H9 (cell line): ENCODE data around the gene STK24. TPM values are rescaled to one million over a fixed set of nuclear protein-coding genes. Genes with fewer than 3 reads are reported as not detected.

Experiments
- DNase-seq: peaks from one replicate; pipeline ENCODE4 v3.0.0-alpha.2; 2017
- H2AFZ ChIP-seq: one replicate; pipeline ENCODE4 v1.6.1; 2013; ENCODE audit warnings: mild to moderate bottlenecking, low read length, control low read depth, moderate library complexity
- H2AK5ac ChIP-seq: 2 replicates; pipeline ENCODE4 v1.6.1; 2013; ENCODE audit warnings: low read length, control low read depth, mixed read lengths; ENCODE audit not compliant: insufficient read length
- H2BK120ac ChIP-seq: one replicate; pipeline ENCODE4 v1.6.1; 2013; ENCODE audit warnings: low read depth, mild to moderate bottlenecking, low read length, control low read depth, inconsistent platforms; ENCODE audit not compliant: poor library complexity, severe bottlenecking
- H2BK12ac ChIP-seq: 2 replicates; pipeline ENCODE4 v1.6.1; 2013; ENCODE audit warnings: low read length, control low read depth, mixed read lengths, low read depth; ENCODE audit not compliant: insufficient read length
- H2BK15ac ChIP-seq: 2 replicates; pipeline ENCODE4 v1.6.1; 2013; ENCODE audit warnings: low read depth, low read length, control low read depth
- H2BK20ac ChIP-seq: one replicate; pipeline ENCODE4 v1.6.1; 2013; ENCODE audit warnings: low read depth, mild to moderate bottlenecking, low read length, control low read depth, inconsistent platforms; ENCODE audit not compliant: poor library complexity, severe bottlenecking
- H2BK5ac ChIP-seq: 2 replicates; pipeline ENCODE4 v1.6.1; 2013; ENCODE audit warnings: low read length, control low read depth, mixed read lengths; ENCODE audit not compliant: insufficient read length
- H3K14ac ChIP-seq: 2 replicates; pipeline ENCODE4 v1.6.1; 2013; ENCODE audit warnings: low read length, control low read depth; ENCODE audit not compliant: insufficient read depth
- H3K18ac ChIP-seq: 2 replicates; pipeline ENCODE4 v1.6.1; 2013; ENCODE audit warnings: low read depth, mild to moderate bottlenecking, mixed read lengths, low read length, control low read depth; ENCODE audit not compliant: insufficient read length
- H3K23ac ChIP-seq: 2 replicates; pipeline ENCODE4 v1.6.1; 2013; ENCODE audit warnings: low read length, control low read depth, mixed read lengths, low read depth; ENCODE audit not compliant: insufficient read length
- H3K23me2 ChIP-seq: 2 replicates; pipeline ENCODE4 v1.6.1; 2013; ENCODE audit warnings: low read depth, mild to moderate bottlenecking, mixed read lengths, low read length, control low read depth; ENCODE audit not compliant: insufficient read length, poor library complexity, severe bottlenecking
- H3K27ac ChIP-seq: 2 replicates; pipeline ENCODE4 v1.5.1; 2013; ENCODE audit warnings: low read length, control low read depth, mixed read lengths, low read depth; ENCODE audit not compliant: insufficient read length
- H3K27me3 ChIP-seq: 2 replicates; pipeline ENCODE4 v1.6.1; 2013; ENCODE audit warnings: low read length, control low read depth, inconsistent platforms; ENCODE audit not compliant: insufficient read depth
- H3K4ac ChIP-seq: 2 replicates; pipeline ENCODE4 v1.6.1; 2013; ENCODE audit warnings: low read depth, mild to moderate bottlenecking, control low read depth, inconsistent platforms, low read length, moderate library complexity
- H3K4me1 ChIP-seq: 2 replicates; pipeline ENCODE4 v1.6.1; 2013; ENCODE audit warnings: low read length, control low read depth, inconsistent platforms; ENCODE audit not compliant: insufficient read depth
- H3K4me2 ChIP-seq: 2 replicates; pipeline ENCODE4 v1.6.1; 2013; ENCODE audit warnings: low read length, control low read depth, mixed read lengths; ENCODE audit not compliant: insufficient read length, insufficient read depth
- H3K56ac ChIP-seq: 2 replicates; pipeline ENCODE4 v1.6.1; 2013; ENCODE audit warnings: low read depth, mild to moderate bottlenecking, mixed read lengths, low read length, control low read depth; ENCODE audit not compliant: insufficient read length
- H3K79me1 ChIP-seq: 2 replicates; pipeline ENCODE4 v1.6.1; 2013; ENCODE audit warnings: low read depth, mild to moderate bottlenecking, moderate library complexity, low read length, control low read depth, inconsistent platforms; ENCODE audit not compliant: insufficient read depth, poor library complexity, severe bottlenecking
- H3K79me2 ChIP-seq: 2 replicates; pipeline ENCODE4 v1.6.1; 2013; ENCODE audit warnings: low read length, control low read depth, inconsistent platforms; ENCODE audit not compliant: insufficient read depth
- H3K9ac ChIP-seq: 2 replicates; pipeline ENCODE4 v1.6.1; 2013; ENCODE audit warnings: low read length, control low read depth, mixed read lengths; ENCODE audit not compliant: insufficient read length; ENCODE audit errors: extremely low read depth
- H3K9me3 ChIP-seq: one replicate; pipeline ENCODE4 v1.6.1; 2013; ENCODE audit warnings: low read depth, low read length, inconsistent platforms; ENCODE audit not compliant: control insufficient read depth
- H3T11ph ChIP-seq: one replicate; pipeline ENCODE4 v1.6.1; 2013; ENCODE audit warnings: mild to moderate bottlenecking, low read length, control low read depth, inconsistent platforms
- H4K20me1 ChIP-seq: one replicate; pipeline ENCODE4 v1.6.1; 2013; ENCODE audit not compliant: control insufficient read depth, insufficient read length, insufficient read depth
- H4K5ac ChIP-seq: 2 replicates; pipeline ENCODE4 v1.6.1; 2013; ENCODE audit warnings: low read depth, mild to moderate bottlenecking, mixed read lengths, low read length, control low read depth; ENCODE audit not compliant: insufficient read length
- H4K8ac ChIP-seq: replicated peaks from 2 replicates; pipeline ENCODE4 v1.6.1; 2013; ENCODE audit warnings: low read length, control low read depth, mixed read lengths, low read depth; ENCODE audit not compliant: insufficient read length
- H4K91ac ChIP-seq: 2 replicates; pipeline ENCODE4 v1.6.1; 2013; ENCODE audit warnings: low read depth, mild to moderate bottlenecking, moderate library complexity, mixed read lengths, low read length, control low read depth; ENCODE audit not compliant: insufficient read length
- H3K27ac Mint-ChIP-seq, 3 experiments: 2 replicates in 2 of 3; 3 replicates in 1 of 3; pipeline ENCODE4 v1.8.0; 2020 to 2021; ENCODE audit warnings: mixed read lengths in 3 of 3, mild to moderate bottlenecking in 1 of 3, moderate library complexity in 1 of 3
- H3K27me3 Mint-ChIP-seq: 2 replicates; pipeline ENCODE4 v1.8.0; 2021; ENCODE audit warnings: low read depth, mild to moderate bottlenecking, moderate library complexity, mixed read lengths
- H3K36me3 Mint-ChIP-seq, 3 experiments: 2 replicates in 2 of 3; 3 replicates in 1 of 3; pipeline ENCODE4 v1.8.0; 2020 to 2021; ENCODE audit warnings: low read depth in 3 of 3, mixed read lengths in 3 of 3; ENCODE audit not compliant: insufficient read depth in 1 of 3
- H3K4me1 Mint-ChIP-seq, 2 experiments: 2 replicates each; pipeline ENCODE4 v1.8.0; 2020; ENCODE audit warnings: mixed read lengths in 2 of 2
- H3K4me3 Mint-ChIP-seq, 2 experiments: 2 replicates in 1 of 2; 3 replicates in 1 of 2; pipeline ENCODE4 v1.8.0; 2020 to 2021; ENCODE audit warnings: mild to moderate bottlenecking in 2 of 2, mixed read lengths in 2 of 2, moderate library complexity in 1 of 2
- H3K9me3 Mint-ChIP-seq, 2 experiments: 2 replicates in 1 of 2; 3 replicates in 1 of 2; pipeline ENCODE4 v1.8.0; 2020; ENCODE audit warnings: mild to moderate bottlenecking in 2 of 2, mixed read lengths in 2 of 2, moderate library complexity in 1 of 2
- CTCF ChIP-seq: fragments of 200-600 bp; sonication (generic); conservative IDR thresholded peaks from 3 replicates; pipeline ENCODE4 v1.8.0; 2021; ENCODE audit warnings: antibody characterized with exemption, mild to moderate bottlenecking
- WGBS: extraction: QIAGEN DNeasy Blood & Tissue Kit; methylation state at CpG from one replicate; pipeline ENCODE4 v1.1.7; 2013; ENCODE audit warnings: missing lambda C conversion rate, low lambda C conversion rate, mixed read lengths; ENCODE audit not compliant: insufficient read length; ENCODE audit errors: extremely low coverage; 5-methylcytosine and 5-hydroxymethylcytosine counted together
- total RNA-seq: library from RNA; stranded (reverse); gene quantifications from 2 replicates; pipeline ENCODE4 v1.2.1, GENCODE V29; 2021

The STK24 gene
- total RNA-seq, 1 experiment from 2014 or later, result 134 TPM

GRCh38 chr13:98458431-98458830 is 118.5 kb downstream of the STK24 start:
- Histone ChIP-seq H3K27me3 (no peaks in the 10 kb centered on the region), H3K4me2 (no peak overlapping the region)
- no peak overlapping the region for H3K4me3 Mint-ChIP-seq

More at GRCh38 chr13:98458431-98458830, 118.5 kb downstream of the STK24 start:
- H2BK120ac ChIP-seq, result no peak overlapping the region
- TF ChIP-seq CTCF, result no peak
- no peak overlapping the region for H3K18ac ChIP-seq
- no peak overlapping the region for H4K91ac ChIP-seq
- no peak overlapping the region for H2BK15ac ChIP-seq
- Mint-ChIP-seq H3K27ac (0 out of 7 replicates have a peak overlapping the region, but pooled peaks of 1 of the 3 experiments have one; percentile 64), H3K36me3 (peaks cover 41 to 86% (median 81%) of the 10 kb centered on the region in 3 experiments), H3K27me3 (no peaks in the 10 kb centered on the region), H3K4me1 (peaks cover 13 to 17% of the 10 kb centered on the region in 2 experiments), H3K9me3 (no peaks in the 10 kb centered on the region)
- H3K79me1 ChIP-seq, result no peaks in the 10 kb centered on the region
- no peak overlapping the region for H3K23ac ChIP-seq
- no peaks in the 10 kb centered on the region for H3K23me2 ChIP-seq
- H2AFZ ChIP-seq, result no peak overlapping the region
- no peaks in the 10 kb centered on the region for H3K4me1 ChIP-seq
- H2BK20ac ChIP-seq, result no peak overlapping the region
- H4K8ac ChIP-seq, result no peak overlapping the region
- DNase-seq, result no peak
- H3T11ph ChIP-seq, result no peak overlapping the region
- H3K27ac ChIP-seq, result no peak overlapping the region
- no CpG with 5 or more reads among the region's 16 CpGs for WGBS
- no peaks in the 10 kb centered on the region for H3K79me2 ChIP-seq
- H3K4ac ChIP-seq, result no peak overlapping the region
- no peaks in the 10 kb centered on the region for H3K9me3 ChIP-seq
- no peaks in the 10 kb centered on the region for H4K20me1 ChIP-seq
- H3K14ac ChIP-seq, result no peak overlapping the region
- no peak overlapping the region for H2BK12ac ChIP-seq
- no peak overlapping the region for H2BK5ac ChIP-seq
- no peak overlapping the region for H4K5ac ChIP-seq
- no peak overlapping the region for H2AK5ac ChIP-seq
- H3K9ac ChIP-seq, result no peak overlapping the region
- no peak overlapping the region for H3K56ac ChIP-seq
